ENCODE measurements around the gene KIAA1143. TPM values are rescaled to one million over a fixed set of nuclear protein-coding genes. Genes with fewer than 3 reads are reported as not detected.

KIAA1143 gene
- total RNA-seq, 1 experiment from 2014 or later: 29.0 TPM

- H3K27ac Mint-ChIP-seq (ENCODE audit: unreplicated experiment): no peak overlapping the region
- intact Hi-C loops (cut with micrococcal nuclease; ENCODE audit: unreplicated experiment): no loop called here
- no peaks in the 10 kb centered on the region for H3K27me3 Mint-ChIP-seq (ENCODE audit: insufficient read depth, unreplicated experiment)
- ChIA-PET POLR2A (no interaction called here), CTCF (no interaction called here)
- H3K36me3 ChIP-seq (ENCODE audit: control insufficient read depth, insufficient read depth, low read length): no peaks in the 10 kb centered on the region
- no peaks in the 10 kb centered on the region for H3K27me3 ChIP-seq (replicated peaks; ENCODE audit: control insufficient read depth, insufficient read depth, low read length)
- H3K4me1 Mint-ChIP-seq (ENCODE audit: low read depth, unreplicated experiment): no peaks in the 10 kb centered on the region
- no peak overlapping the region for H3K4me3 Mint-ChIP-seq (ENCODE audit: unreplicated experiment)
- BruUV-seq (replicated peaks): no TSS peak
- no peak overlapping the region for H3K4me3 ChIP-seq (ENCODE audit: low read depth, low read length)
- no peak for DNase-seq
- peaks cover 18% of the 10 kb centered on the region for H3K36me3 Mint-ChIP-seq (ENCODE audit: insufficient read depth, unreplicated experiment)
- no peak for TF ChIP-seq CTCF (IDR thresholded peaks at IDR 0.05; ENCODE audit: insufficient read depth in 1 of 2, low read depth in 1 of 2, low read length in 1 of 2, severe bottlenecking in 1 of 2, unreplicated experiment in 1 of 2)
- H3K9me3 ChIP-seq: no peaks in the 10 kb centered on the region
- no peaks in the 10 kb centered on the region for H3K9me3 Mint-ChIP-seq (ENCODE audit: unreplicated experiment)
- no peaks in the 10 kb centered on the region for H3K4me1 ChIP-seq
Observed at GRCh38 chr3:44802011-44802410, 40.6 kb upstream of the KIAA1143 start.

GRCh38 chr3:44795197-44795596 lies 33.8 kb upstream of the KIAA1143 start:
- Histone ChIP-seq H3K27me3 (replicated peaks; ENCODE audit: control insufficient read depth, insufficient read depth, low read length) (no peaks in the 10 kb centered on the region), H3K9me3 (no peaks in the 10 kb centered on the region), H3K36me3 (ENCODE audit: control insufficient read depth, insufficient read depth, low read length) (no peaks in the 10 kb centered on the region; the same call in 1 of the 2 replicates), H3K4me3 (ENCODE audit: low read depth, low read length) (no peak overlapping the region), H3K4me1 (no peaks in the 10 kb centered on the region)
- peaks cover 29% of the 10 kb centered on the region for H3K36me3 Mint-ChIP-seq (ENCODE audit: insufficient read depth, unreplicated experiment)
- H3K9me3 Mint-ChIP-seq (ENCODE audit: unreplicated experiment): no peaks in the 10 kb centered on the region
- BruUV-seq (replicated peaks): no TSS peak
- no peak for TF ChIP-seq CTCF (IDR thresholded peaks at IDR 0.05; ENCODE audit: insufficient read depth in 1 of 2, low read depth in 1 of 2, low read length in 1 of 2, severe bottlenecking in 1 of 2, unreplicated experiment in 1 of 2)
- no peak for DNase-seq
- ChIA-PET CTCF (no interaction called here), POLR2A (no interaction called here)
- H3K4me1 Mint-ChIP-seq (ENCODE audit: low read depth, unreplicated experiment): no peaks in the 10 kb centered on the region
- no peaks in the 10 kb centered on the region for H3K27me3 Mint-ChIP-seq (ENCODE audit: insufficient read depth, unreplicated experiment)
- intact Hi-C loops (cut with micrococcal nuclease; ENCODE audit: unreplicated experiment): no loop called here
- no peak overlapping the region for H3K27ac Mint-ChIP-seq (ENCODE audit: unreplicated experiment)
- no peak overlapping the region for H3K4me3 Mint-ChIP-seq (ENCODE audit: unreplicated experiment)

DNA sequence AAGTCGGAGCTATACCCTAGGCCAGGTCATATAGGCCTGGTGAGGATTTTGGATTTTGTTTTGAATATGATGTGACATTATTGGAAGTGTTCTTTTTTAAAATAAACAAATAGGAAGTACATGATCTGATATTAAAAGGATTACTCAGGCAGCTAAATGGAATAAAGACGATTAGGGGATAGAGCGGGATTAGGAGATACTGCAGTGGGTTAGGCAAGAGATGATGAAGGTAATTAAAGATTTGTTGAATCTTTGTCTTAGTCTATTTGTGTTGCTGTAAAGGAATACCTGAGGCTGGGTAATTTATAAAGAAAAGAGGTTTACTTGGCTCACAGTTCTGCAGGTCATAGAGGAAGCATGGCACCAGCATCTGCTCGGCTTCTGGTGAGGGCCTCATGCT lies 21.5 kb upstream of the KIAA1143 start:
- no peaks in the 10 kb centered on the region for H3K27me3 Mint-ChIP-seq (ENCODE audit: insufficient read depth, unreplicated experiment)
- no peak for DNase-seq
- intact Hi-C loops (cut with micrococcal nuclease; ENCODE audit: unreplicated experiment): no loop called here
- Histone ChIP-seq H3K4me1 (no peaks in the 10 kb centered on the region), H3K9me3 (no peaks in the 10 kb centered on the region), H3K27me3 (replicated peaks; ENCODE audit: control insufficient read depth, insufficient read depth, low read length) (no peaks in the 10 kb centered on the region), H3K36me3 (ENCODE audit: control insufficient read depth, insufficient read depth, low read length) (no peaks in the 10 kb centered on the region), H3K4me3 (ENCODE audit: low read depth, low read length) (no peak overlapping the region)
- ChIA-PET POLR2A (no interaction called here), CTCF (no interaction called here)
- no TSS peak for BruUV-seq (replicated peaks)
- TF ChIP-seq CTCF (IDR thresholded peaks at IDR 0.05; ENCODE audit: insufficient read depth in 1 of 2, low read depth in 1 of 2, low read length in 1 of 2, severe bottlenecking in 1 of 2, unreplicated experiment in 1 of 2): no peak
- H3K9me3 Mint-ChIP-seq (ENCODE audit: unreplicated experiment): no peaks in the 10 kb centered on the region
- H3K36me3 Mint-ChIP-seq (ENCODE audit: insufficient read depth, unreplicated experiment): peaks cover 57% of the 10 kb centered on the region
- H3K4me3 Mint-ChIP-seq (ENCODE audit: unreplicated experiment): no peak overlapping the region
- no peaks in the 10 kb centered on the region for H3K4me1 Mint-ChIP-seq (ENCODE audit: low read depth, unreplicated experiment)
- H3K27ac Mint-ChIP-seq (ENCODE audit: unreplicated experiment): no peak overlapping the region

Measured in Caco-2 (cell line).